K562 (cell line): ENCODE results near the gene ARID3A. TPM values are rescaled to one million over a fixed set of nuclear protein-coding genes. Genes with fewer than 3 reads are reported as not detected.

Source experiments
- ATF3 ChIP-seq, 2 experiments: fragments of 450-650 bp in 1 of 2; sonication (generic) in 1 of 2; formaldehyde crosslinking in 1 of 2; IDR thresholded peaks in 1 of 2; conservative IDR thresholded peaks in 1 of 2; 2 replicates each; pipeline versions ENCODE4 v1.6.1 to v1.8.1; 2016 to 2023; ENCODE audit warnings: mild to moderate bottlenecking in 2 of 2, moderate library complexity in 2 of 2, inconsistent platforms in 1 of 2, missing genetic modification reagents in 1 of 2
- BACH1 ChIP-seq: fragments of 200-800 bp; sonication (Bioruptor generic); IDR thresholded peaks from 2 replicates; pipeline ENCODE4 v1.6.1; 2016; ENCODE audit warnings: missing genetic modification characterization, missing compliant biosample characterization
- DIDO1 ChIP-seq: fragments of 450-650 bp; IDR thresholded peaks from 2 replicates; pipeline ENCODE4 v1.6.1; 2016; ENCODE audit warnings: low read depth, missing biosample characterization, missing genetic modification characterization
- ELF1 ChIP-seq: fragments of 200-800 bp; sonication (Bioruptor generic); IDR thresholded peaks from 2 replicates; pipeline ENCODE4 v1.6.1; 2016; ENCODE audit warnings: missing genetic modification characterization, missing compliant biosample characterization
- FOXK2 ChIP-seq, 2 experiments: fragments of 450-650 bp; IDR thresholded peaks in 1 of 2; conservative IDR thresholded peaks in 1 of 2; 2 replicates each; pipeline ENCODE4 v1.6.1; 2016; ENCODE audit warnings: low read depth in 2 of 2, mild to moderate bottlenecking in 1 of 2
- HNRNPUL1 ChIP-seq: fragments of 200-400 bp; formaldehyde crosslinking; IDR thresholded peaks from 2 replicates; pipeline ENCODE4 v1.6.1; 2017; ENCODE audit warnings: low read length
- MEF2A ChIP-seq: IDR thresholded peaks from 2 replicates; pipeline ENCODE4 v1.6.1; 2011; ENCODE audit warnings: low read depth, mild to moderate bottlenecking, low read length, moderate library complexity; ENCODE audit not compliant: control insufficient read depth
- MYNN ChIP-seq, 2 experiments: sonication (generic); formaldehyde crosslinking in 1 of 2; IDR thresholded peaks; 2 replicates each; pipeline versions ENCODE4 v1.5.0 to v1.6.1; 2016 to 2020; ENCODE audit warnings: antibody characterized with exemption in 1 of 2, missing genetic modification reagents in 1 of 2
- NFE2L1 ChIP-seq: fragments of 450-650 bp; IDR thresholded peaks from 2 replicates; pipeline ENCODE4 v1.6.1; 2016; ENCODE audit warnings: missing genetic modification characterization, low read depth, mild to moderate bottlenecking, missing compliant biosample characterization, moderate library complexity, borderline replicate concordance
- PKNOX1 ChIP-seq: fragments of 450-650 bp; IDR thresholded peaks from 2 replicates; pipeline ENCODE4 v1.6.1; 2016
- POLR2B ChIP-seq: fragments of 450-650 bp; IDR thresholded peaks from 2 replicates; pipeline ENCODE4 v1.6.1; 2018; ENCODE audit warnings: low read depth; ENCODE audit not compliant: partially characterized antibody
- PTTG1 ChIP-seq: fragments of 450-650 bp; IDR thresholded peaks from 2 replicates; pipeline ENCODE4 v1.6.1; 2016; ENCODE audit warnings: low read depth, mild to moderate bottlenecking, missing genetic modification characterization, missing compliant biosample characterization
- RFX5 ChIP-seq: IDR thresholded peaks from 2 replicates; pipeline ENCODE4 v1.6.1; 2011; ENCODE audit warnings: low read depth, mild to moderate bottlenecking, improper control_type of control experiment, low read length
- SRSF9 ChIP-seq: fragments of 200-400 bp; formaldehyde crosslinking; IDR thresholded peaks from 2 replicates; pipeline ENCODE4 v1.6.1; 2017; ENCODE audit warnings: low read depth, low read length, borderline replicate concordance
- TAF9B ChIP-seq: fragments of 450-650 bp; IDR thresholded peaks from 2 replicates; pipeline ENCODE4 v1.6.1; 2018; ENCODE audit warnings: mild to moderate bottlenecking; ENCODE audit not compliant: partially characterized antibody
- ZNF3 ChIP-seq: fragments of 250-450 bp; sonication (Bioruptor Pico); IDR thresholded peaks from 2 replicates; pipeline ENCODE4 v1.5.0; 2021; ENCODE audit warnings: mild to moderate bottlenecking, moderate library complexity
- polyA plus RNA-seq, 8 experiments: library from polyadenylated mRNA; depleted of rRNA in 4 of 8; stranded (reverse) in 5 of 8; unstranded in 3 of 8; fragments of >200 nt; fragmentation: Nextera tagmentation in 2 of 8; fragmentation: Illumina TruSeq in 1 of 8; extraction: Ambion mirVana in 2 of 8; extraction: Trizol in 1 of 8; gene quantifications; 2 replicates each; pipeline versions ENCODE4 v1.2.1 to v1.2.3, GENCODE V29; 2011 to 2014; ENCODE audit warnings: inconsistent platforms in 1 of 8, missing spikeins in 1 of 8
- total RNA-seq, 7 experiments: library from RNA; depleted of rRNA in 6 of 7; stranded (reverse); fragments of >200 nt in 6 of 7; fragmentation: Illumina TruSeq in 2 of 7; extraction: Trizol in 2 of 7; gene quantifications; 2 replicates each; pipeline versions ENCODE4 v1.2.1 to v1.2.3, GENCODE V29; 2011 to 2021; ENCODE audit warnings: low replicate concordance in 1 of 7

ARID3A gene
- total and polyA plus RNA-seq, 9 of the 15 experiments (the other 6 are each of a cell fraction or from before 2014, with no cell fraction given), result 1.4 to 118 (median 31.2) TPM

- TF ChIP-seq ATF3 (IDR thresholded peaks at IDR 0.05) (peak; percentile 93), ATF3 (CRISPR knock-in tag; conservative IDR thresholded peaks at IDR 0.05) (peak; percentile 71; the same call in 1 of the 2 replicates), POLR2B (no peak), ELF1 (tag) (no peak), HNRNPUL1 (no peak), MEF2A (no peak), RFX5 (no peak), PKNOX1 (peak; percentile 58), NFE2L1 (tag) (no peak), TAF9B (no peak), FOXK2 (conservative IDR thresholded peaks at IDR 0.05 in 1 of 2, IDR thresholded peaks at IDR 0.05 in 1 of 2; ENCODE audit: low read depth in 2 of 2) (no peak), PTTG1 (no peak), SRSF9 (no peak), ZNF3 (CRISPR knock-in tag) (no peak), MYNN (IDR thresholded peaks at IDR 0.05) (peak; percentile 79), MYNN (CRISPR knock-in tag; IDR thresholded peaks at IDR 0.05) (no peak), BACH1 (tag) (no peak), DIDO1 (no peak)
These were observed 33.4 kb downstream of the ARID3A start (continued) for GRCh38 chr19:958967-959855.
